Measurements from ENCODE around the gene TCEANC.

Gene TCEANC

DNA sequence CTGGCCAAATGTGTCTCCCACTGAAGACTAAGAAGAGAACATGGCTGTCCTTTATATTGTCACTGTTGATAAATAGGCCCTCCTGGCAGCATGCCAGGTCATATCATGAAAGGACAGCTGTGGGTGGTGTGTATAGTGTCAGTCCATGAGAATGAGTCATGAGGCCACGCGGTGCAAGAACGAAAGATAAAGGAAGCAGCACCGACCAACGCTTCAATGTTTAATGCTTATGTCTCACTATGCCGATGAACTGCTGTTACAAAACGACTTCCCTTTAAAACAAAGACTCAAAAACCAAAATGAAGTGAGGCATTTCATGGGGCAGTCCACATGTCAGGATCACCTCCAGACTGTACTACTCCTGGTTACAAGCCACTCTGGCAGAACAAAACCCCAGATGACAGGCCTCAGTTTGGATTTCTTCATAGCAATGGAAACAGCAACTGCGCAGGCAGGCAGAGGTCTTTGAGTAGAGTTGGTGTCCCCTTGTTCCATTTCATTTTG lies 5.2 kb upstream of the TCEANC start (continued):
- TF ChIP-seq, protein P1, sequence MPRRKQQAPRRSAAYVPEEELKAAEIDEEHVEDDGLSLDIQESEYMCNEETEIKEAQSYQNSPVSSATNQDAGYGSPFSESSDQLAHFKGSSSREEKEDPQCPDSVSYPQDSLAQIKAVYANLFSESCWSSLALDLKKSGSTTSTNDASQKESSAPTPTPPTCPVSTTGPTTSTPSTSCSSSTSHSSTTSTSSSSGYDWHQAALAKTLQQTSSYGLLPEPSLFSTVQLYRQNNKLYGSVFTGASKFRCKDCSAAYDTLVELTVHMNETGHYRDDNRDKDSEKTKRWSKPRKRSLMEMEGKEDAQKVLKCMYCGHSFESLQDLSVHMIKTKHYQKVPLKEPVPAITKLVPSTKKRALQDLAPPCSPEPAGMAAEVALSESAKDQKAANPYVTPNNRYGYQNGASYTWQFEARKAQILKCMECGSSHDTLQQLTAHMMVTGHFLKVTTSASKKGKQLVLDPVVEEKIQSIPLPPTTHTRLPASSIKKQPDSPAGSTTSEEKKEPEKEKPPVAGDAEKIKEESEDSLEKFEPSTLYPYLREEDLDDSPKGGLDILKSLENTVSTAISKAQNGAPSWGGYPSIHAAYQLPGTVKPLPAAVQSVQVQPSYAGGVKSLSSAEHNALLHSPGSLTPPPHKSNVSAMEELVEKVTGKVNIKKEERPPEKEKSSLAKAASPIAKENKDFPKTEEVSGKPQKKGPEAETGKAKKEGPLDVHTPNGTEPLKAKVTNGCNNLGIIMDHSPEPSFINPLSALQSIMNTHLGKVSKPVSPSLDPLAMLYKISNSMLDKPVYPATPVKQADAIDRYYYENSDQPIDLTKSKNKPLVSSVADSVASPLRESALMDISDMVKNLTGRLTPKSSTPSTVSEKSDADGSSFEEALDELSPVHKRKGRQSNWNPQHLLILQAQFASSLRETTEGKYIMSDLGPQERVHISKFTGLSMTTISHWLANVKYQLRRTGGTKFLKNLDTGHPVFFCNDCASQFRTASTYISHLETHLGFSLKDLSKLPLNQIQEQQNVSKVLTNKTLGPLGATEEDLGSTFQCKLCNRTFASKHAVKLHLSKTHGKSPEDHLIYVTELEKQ (tag by site-specific recombination; IDR thresholded peaks at IDR 0.05; ENCODE audit: borderline replicate concordance) = peak; percentile 82
- no peak for TF ChIP-seq ZNF670 (tag by site-specific recombination; IDR thresholded peaks at IDR 0.05; ENCODE audit: low read depth)
- TF ChIP-seq EGR2 (tag by site-specific recombination; IDR thresholded peaks at IDR 0.05; ENCODE audit: low read depth) = peak; percentile 72
- TF ChIP-seq, protein P2, sequence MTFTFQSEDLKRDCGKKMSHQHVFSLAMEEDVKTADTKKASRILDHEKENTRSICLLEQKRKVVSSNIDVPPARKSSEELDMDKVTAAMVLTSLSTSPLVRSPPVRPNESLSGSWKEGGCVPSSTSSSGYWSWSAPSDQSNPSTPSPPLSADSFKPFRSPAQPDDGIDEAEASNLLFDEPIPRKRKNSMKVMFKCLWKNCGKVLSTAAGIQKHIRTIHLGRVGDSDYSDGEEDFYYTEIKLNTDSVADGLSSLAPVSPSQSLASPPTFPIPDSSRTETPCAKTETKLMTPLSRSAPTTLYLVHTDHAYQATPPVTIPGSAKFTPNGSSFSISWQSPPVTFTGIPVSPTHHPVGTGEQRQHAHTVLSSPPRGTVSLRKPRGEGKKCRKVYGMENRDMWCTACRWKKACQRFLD (tag by site-specific recombination; IDR thresholded peaks at IDR 0.05) = no peak
- TF ChIP-seq, protein P3, sequence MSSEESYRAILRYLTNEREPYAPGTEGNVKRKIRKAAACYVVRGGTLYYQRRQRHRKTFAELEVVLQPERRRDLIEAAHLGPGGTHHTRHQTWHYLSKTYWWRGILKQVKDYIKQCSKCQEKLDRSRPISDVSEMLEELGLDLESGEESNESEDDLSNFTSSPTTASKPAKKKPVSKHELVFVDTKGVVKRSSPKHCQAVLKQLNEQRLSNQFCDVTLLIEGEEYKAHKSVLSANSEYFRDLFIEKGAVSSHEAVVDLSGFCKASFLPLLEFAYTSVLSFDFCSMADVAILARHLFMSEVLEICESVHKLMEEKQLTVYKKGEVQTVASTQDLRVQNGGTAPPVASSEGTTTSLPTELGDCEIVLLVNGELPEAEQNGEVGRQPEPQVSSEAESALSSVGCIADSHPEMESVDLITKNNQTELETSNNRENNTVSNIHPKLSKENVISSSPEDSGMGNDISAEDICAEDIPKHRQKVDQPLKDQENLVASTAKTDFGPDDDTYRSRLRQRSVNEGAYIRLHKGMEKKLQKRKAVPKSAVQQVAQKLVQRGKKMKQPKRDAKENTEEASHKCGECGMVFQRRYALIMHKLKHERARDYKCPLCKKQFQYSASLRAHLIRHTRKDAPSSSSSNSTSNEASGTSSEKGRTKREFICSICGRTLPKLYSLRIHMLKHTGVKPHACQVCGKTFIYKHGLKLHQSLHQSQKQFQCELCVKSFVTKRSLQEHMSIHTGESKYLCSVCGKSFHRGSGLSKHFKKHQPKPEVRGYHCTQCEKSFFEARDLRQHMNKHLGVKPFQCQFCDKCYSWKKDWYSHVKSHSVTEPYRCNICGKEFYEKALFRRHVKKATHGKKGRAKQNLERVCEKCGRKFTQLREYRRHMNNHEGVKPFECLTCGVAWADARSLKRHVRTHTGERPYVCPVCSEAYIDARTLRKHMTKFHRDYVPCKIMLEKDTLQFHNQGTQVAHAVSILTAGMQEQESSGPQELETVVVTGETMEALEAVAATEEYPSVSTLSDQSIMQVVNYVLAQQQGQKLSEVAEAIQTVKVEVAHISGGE (tag by site-specific recombination; conservative IDR thresholded peaks at IDR 0.05; ENCODE audit: low read depth) = no peak
- TF ChIP-seq ZNF184 (tag by site-specific recombination; IDR thresholded peaks at IDR 0.05) = peak; percentile 97
- no peak for TF ChIP-seq ZNF121 (tag by site-specific recombination; IDR thresholded peaks at IDR 0.05)
- TF ChIP-seq ZNF791 (tag by site-specific recombination; IDR thresholded peaks at IDR 0.05) = no peak
- TF ChIP-seq ZNF423 (tag by site-specific recombination; IDR thresholded peaks at IDR 0.05) = no peak
- no peak for TF ChIP-seq ZNF707 (tag by site-specific recombination; IDR thresholded peaks at IDR 0.05)
- TF ChIP-seq, protein P4, sequence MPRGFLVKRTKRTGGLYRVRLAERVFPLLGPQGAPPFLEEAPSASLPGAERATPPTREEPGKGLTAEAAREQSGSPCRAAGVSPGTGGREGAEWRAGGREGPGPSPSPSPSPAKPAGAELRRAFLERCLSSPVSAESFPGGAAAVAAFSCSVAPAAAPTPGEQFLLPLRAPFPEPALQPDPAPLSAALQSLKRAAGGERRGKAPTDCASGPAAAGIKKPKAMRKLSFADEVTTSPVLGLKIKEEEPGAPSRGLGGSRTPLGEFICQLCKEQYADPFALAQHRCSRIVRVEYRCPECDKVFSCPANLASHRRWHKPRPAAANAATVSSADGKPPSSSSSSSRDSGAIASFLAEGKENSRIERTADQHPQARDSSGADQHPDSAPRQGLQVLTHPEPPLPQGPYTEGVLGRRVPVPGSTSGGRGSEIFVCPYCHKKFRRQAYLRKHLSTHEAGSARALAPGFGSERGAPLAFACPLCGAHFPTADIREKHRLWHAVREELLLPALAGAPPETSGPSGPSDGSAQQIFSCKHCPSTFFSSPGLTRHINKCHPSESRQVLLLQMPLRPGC (tag by site-specific recombination; IDR thresholded peaks at IDR 0.05) = peak; percentile 82
- TF ChIP-seq ZNF211 (tag by site-specific recombination; IDR thresholded peaks at IDR 0.05; ENCODE audit: low read depth) = no peak
- peak; percentile 93 for TF ChIP-seq ZNF248 (tag by site-specific recombination; IDR thresholded peaks at IDR 0.05)
- TF ChIP-seq HOXA7 (CRISPR knock-in tag; IDR thresholded peaks at IDR 0.05; ENCODE audit: borderline replicate concordance) = no peak
- no peak for TF ChIP-seq ZNF837 (tag by site-specific recombination; IDR thresholded peaks at IDR 0.05)
- TF ChIP-seq, protein P5, sequence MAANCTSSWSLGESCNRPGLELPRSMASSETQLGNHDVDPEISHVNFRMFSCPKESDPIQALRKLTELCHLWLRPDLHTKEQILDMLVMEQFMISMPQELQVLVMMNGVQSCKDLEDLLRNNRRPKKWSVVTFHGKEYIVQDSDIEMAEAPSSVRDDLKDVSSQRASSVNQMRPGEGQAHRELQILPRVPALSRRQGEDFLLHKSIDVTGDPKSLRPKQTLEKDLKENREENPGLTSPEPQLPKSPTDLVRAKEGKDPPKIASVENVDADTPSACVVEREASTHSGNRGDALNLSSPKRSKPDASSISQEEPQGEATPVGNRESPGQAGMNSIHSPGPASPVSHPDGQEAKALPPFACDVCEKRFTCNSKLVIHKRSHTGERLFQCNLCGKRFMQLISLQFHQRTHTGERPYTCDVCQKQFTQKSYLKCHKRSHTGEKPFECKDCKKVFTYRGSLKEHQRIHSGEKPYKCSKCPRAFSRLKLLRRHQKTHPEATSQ (tag by site-specific recombination; IDR thresholded peaks at IDR 0.05) = no peak
- TF ChIP-seq FEZF1 (tag by site-specific recombination; IDR thresholded peaks at IDR 0.05) = no peak
- no peak for TF ChIP-seq ZNF501 (tag by site-specific recombination; IDR thresholded peaks at IDR 0.05)
- no peak for TF ChIP-seq ZNF157 (tag by site-specific recombination; IDR thresholded peaks at IDR 0.05)
- TF ChIP-seq, protein P6, sequence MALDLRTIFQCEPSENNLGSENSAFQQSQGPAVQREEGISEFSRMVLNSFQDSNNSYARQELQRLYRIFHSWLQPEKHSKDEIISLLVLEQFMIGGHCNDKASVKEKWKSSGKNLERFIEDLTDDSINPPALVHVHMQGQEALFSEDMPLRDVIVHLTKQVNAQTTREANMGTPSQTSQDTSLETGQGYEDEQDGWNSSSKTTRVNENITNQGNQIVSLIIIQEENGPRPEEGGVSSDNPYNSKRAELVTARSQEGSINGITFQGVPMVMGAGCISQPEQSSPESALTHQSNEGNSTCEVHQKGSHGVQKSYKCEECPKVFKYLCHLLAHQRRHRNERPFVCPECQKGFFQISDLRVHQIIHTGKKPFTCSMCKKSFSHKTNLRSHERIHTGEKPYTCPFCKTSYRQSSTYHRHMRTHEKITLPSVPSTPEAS (tag by site-specific recombination; IDR thresholded peaks at IDR 0.05) = no peak
- TF ChIP-seq ZNF132 (tag by site-specific recombination; IDR thresholded peaks at IDR 0.05; ENCODE audit: borderline replicate concordance) = no peak
- no peak for TF ChIP-seq ZNF341 (tag by site-specific recombination; IDR thresholded peaks at IDR 0.05; ENCODE audit: low read depth)
- no peak for TF ChIP-seq ZNF530 (tag by site-specific recombination; IDR thresholded peaks at IDR 0.05; ENCODE audit: low read depth)
- TF ChIP-seq, protein P7, sequence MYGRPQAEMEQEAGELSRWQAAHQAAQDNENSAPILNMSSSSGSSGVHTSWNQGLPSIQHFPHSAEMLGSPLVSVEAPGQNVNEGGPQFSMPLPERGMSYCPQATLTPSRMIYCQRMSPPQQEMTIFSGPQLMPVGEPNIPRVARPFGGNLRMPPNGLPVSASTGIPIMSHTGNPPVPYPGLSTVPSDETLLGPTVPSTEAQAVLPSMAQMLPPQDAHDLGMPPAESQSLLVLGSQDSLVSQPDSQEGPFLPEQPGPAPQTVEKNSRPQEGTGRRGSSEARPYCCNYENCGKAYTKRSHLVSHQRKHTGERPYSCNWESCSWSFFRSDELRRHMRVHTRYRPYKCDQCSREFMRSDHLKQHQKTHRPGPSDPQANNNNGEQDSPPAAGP (tag by site-specific recombination; IDR thresholded peaks at IDR 0.05) = 0 out of 2 replicates have a peak, but pooled peaks have one; percentile 64
- no peak for TF ChIP-seq ZNF585B (tag by site-specific recombination; IDR thresholded peaks at IDR 0.05)
- peak; percentile 68; the same call in 1 of the 2 replicates for TF ChIP-seq ZNF624 (tag by site-specific recombination; IDR thresholded peaks at IDR 0.05)
